Measurements from ENCODE around the gene ARHGAP23. TPM values are rescaled to one million over a fixed set of nuclear protein-coding genes. Genes with fewer than 3 reads are reported as not detected.

Gene ARHGAP23
- total and polyA plus RNA-seq, 8 donors, result 4.0 to 55.5 (median 26.4) TPM

- DNase-seq, result no peak
- no peak for TF ChIP-seq POLR2A (IDR thresholded peaks at IDR 0.05)
- no peak for TF ChIP-seq POLR2AphosphoS5 (IDR thresholded peaks at IDR 0.05)
- no peak for TF ChIP-seq CTCF (IDR thresholded peaks at IDR 0.05)
- no peak for TF ChIP-seq EP300 (IDR thresholded peaks at IDR 0.05)
- Histone ChIP-seq H3K36me3 (no peaks in the 10 kb centered on the region), H3K4me1 (peaks cover 29 to 61% (median 35%) of the 10 kb centered on the region in 4 donors), H3K27ac (no peak overlapping the region), H3K9me3 (no peaks in the 10 kb centered on the region), H3K27me3 (peaks cover 20 to 80% (median 53%) of the 10 kb centered on the region in 3 donors), H3K4me3 (peak overlapping the region; percentile 32 to 58 (median 47))
- WGBS, 5 donors, result 14 to 16% (median 15%) methylated on average over 6 of the region's 6 CpGs
- intact Hi-C loops (cut with DNase I; ENCODE audit: low total_unique reads), result loop anchor here (10.0 kb wide), 1 partner anchor 105 kb away; no protein-coding TSS in a partner anchor
Measured at GRCh38 chr17:38559880-38560230, 131.6 kb downstream of the ARHGAP23 start.

GRCh38 chr17:38560503-38561318, 132.4 kb downstream of the ARHGAP23 start:
- intact Hi-C loops (cut with DNase I; ENCODE audit: low total_unique reads), result loop anchor here (10.0 kb wide), 1 partner anchor 104 kb away; no protein-coding TSS in a partner anchor
- DNase-seq, result peak in 1 of 2 donors; percentile 66

GRCh38 chr17:38561416-38562214, 133.4 kb downstream of the ARHGAP23 start:
- Histone ChIP-seq H3K9me3 (no peaks in the 10 kb centered on the region), H3K4me3 (no peak overlapping the region), H3K36me3 (no peaks in the 10 kb centered on the region), H3K4me1 (peaks cover 29 to 61% (median 35%) of the 10 kb centered on the region in 4 donors), H3K27me3 (peaks cover 20 to 91% (median 65%) of the 10 kb centered on the region in 3 donors), H3K27ac (no peak overlapping the region)
- TF ChIP-seq POLR2A (IDR thresholded peaks at IDR 0.05) (no peak), CTCF (IDR thresholded peaks at IDR 0.05) (no peak), EP300 (IDR thresholded peaks at IDR 0.05) (no peak), POLR2AphosphoS5 (IDR thresholded peaks at IDR 0.05) (no peak)
- intact Hi-C loops (cut with DNase I; ENCODE audit: low total_unique reads), result loop anchor here (10.0 kb wide), 1 partner anchor 103 kb away; no protein-coding TSS in a partner anchor
- DNase-seq, result no peak
- 18 to 41% (median 32%) methylated on average over 16 to 105 of the region's 105 CpGs for WGBS, 5 donors

More at GRCh38 chr17:38560503-38561318, 132.4 kb downstream of the ARHGAP23 start:
- no peak overlapping the region for H3K27ac ChIP-seq
- peaks cover 20 to 88% (median 58%) of the 10 kb centered on the region in 3 donors for H3K27me3 ChIP-seq
- no peaks in the 10 kb centered on the region for H3K36me3 ChIP-seq
- WGBS, 5 donors, result 29 to 53% (median 48%) methylated on average over 14 to 15 of the region's 15 CpGs
- TF ChIP-seq POLR2A (IDR thresholded peaks at IDR 0.05) (no peak), CTCF (IDR thresholded peaks at IDR 0.05) (no peak), POLR2AphosphoS5 (IDR thresholded peaks at IDR 0.05) (no peak), EP300 (IDR thresholded peaks at IDR 0.05) (no peak)
- H3K4me3 ChIP-seq, result no peak overlapping the region
- no peaks in the 10 kb centered on the region for H3K9me3 ChIP-seq
- peaks cover 29 to 61% (median 35%) of the 10 kb centered on the region in 4 donors for H3K4me1 ChIP-seq

Other genes starting within 250 kb of the ARHGAP23 start
- gene TBC1D3, start 235.9 kb upstream of the ARHGAP23 start, total RNA-seq, result not detected
- gene TBC1D3, start 235.9 kb upstream of the ARHGAP23 start, polyA plus RNA-seq, result not detected
- 10 to 100 TPM in 4 of 5 donors, 1 to 10 TPM in 1; 5.4 to 23.3 (median 12.8) TPM for gene MRPL45, start 131.3 kb upstream of the ARHGAP23 start, total RNA-seq
- gene MRPL45, start 131.3 kb upstream of the ARHGAP23 start, polyA plus RNA-seq, result 10 to 100 TPM; 31.4 to 49.2 (median 35.9) TPM
- gene GPR179, start 84.5 kb upstream of the ARHGAP23 start, total RNA-seq, result under 1 TPM in 1 of 5 donors, not detected in 4; 0.18 TPM
- gene GPR179, start 84.5 kb upstream of the ARHGAP23 start, polyA plus RNA-seq, result under 1 TPM in 2 of 3 donors, not detected in 1; 0.03 to 0.06 TPM
- gene SOCS7, start 76.6 kb upstream of the ARHGAP23 start, total RNA-seq, result 10 to 100 TPM in 4 of 5 donors, 1 to 10 TPM in 1; 4.9 to 52.4 (median 14.1) TPM
- gene SOCS7, start 76.6 kb upstream of the ARHGAP23 start, polyA plus RNA-seq, result 10 to 100 TPM in 1 of 3 donors, 1 to 10 TPM in 2; 2.5 to 10.4 (median 7.2) TPM
- 10 to 100 TPM in 2 of 5 donors, 1 to 10 TPM in 1, under 1 TPM in 2; 0.29 to 21.9 (median 1.1) TPM for gene SRCIN1, start 177.5 kb downstream of the ARHGAP23 start, total RNA-seq
- 1 to 10 TPM; 1.8 to 2.1 (median 1.9) TPM for gene SRCIN1, start 177.5 kb downstream of the ARHGAP23 start, polyA plus RNA-seq
- under 1 TPM in 4 of 5 donors, not detected in 1; under 0.01 to 0.72 (median 0.57) TPM for gene EPOP, start 246.5 kb downstream of the ARHGAP23 start, total RNA-seq
- gene EPOP, start 246.5 kb downstream of the ARHGAP23 start, polyA plus RNA-seq, result 1 to 10 TPM in 2 of 3 donors, under 1 TPM in 1; 0.61 to 1.5 (median 1.1) TPM

All from stomach (tissue), 9 donors.